ENCODE data around the gene MED17.

Gene MED17, protein sequence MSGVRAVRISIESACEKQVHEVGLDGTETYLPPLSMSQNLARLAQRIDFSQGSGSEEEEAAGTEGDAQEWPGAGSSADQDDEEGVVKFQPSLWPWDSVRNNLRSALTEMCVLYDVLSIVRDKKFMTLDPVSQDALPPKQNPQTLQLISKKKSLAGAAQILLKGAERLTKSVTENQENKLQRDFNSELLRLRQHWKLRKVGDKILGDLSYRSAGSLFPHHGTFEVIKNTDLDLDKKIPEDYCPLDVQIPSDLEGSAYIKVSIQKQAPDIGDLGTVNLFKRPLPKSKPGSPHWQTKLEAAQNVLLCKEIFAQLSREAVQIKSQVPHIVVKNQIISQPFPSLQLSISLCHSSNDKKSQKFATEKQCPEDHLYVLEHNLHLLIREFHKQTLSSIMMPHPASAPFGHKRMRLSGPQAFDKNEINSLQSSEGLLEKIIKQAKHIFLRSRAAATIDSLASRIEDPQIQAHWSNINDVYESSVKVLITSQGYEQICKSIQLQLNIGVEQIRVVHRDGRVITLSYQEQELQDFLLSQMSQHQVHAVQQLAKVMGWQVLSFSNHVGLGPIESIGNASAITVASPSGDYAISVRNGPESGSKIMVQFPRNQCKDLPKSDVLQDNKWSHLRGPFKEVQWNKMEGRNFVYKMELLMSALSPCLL

DNA sequence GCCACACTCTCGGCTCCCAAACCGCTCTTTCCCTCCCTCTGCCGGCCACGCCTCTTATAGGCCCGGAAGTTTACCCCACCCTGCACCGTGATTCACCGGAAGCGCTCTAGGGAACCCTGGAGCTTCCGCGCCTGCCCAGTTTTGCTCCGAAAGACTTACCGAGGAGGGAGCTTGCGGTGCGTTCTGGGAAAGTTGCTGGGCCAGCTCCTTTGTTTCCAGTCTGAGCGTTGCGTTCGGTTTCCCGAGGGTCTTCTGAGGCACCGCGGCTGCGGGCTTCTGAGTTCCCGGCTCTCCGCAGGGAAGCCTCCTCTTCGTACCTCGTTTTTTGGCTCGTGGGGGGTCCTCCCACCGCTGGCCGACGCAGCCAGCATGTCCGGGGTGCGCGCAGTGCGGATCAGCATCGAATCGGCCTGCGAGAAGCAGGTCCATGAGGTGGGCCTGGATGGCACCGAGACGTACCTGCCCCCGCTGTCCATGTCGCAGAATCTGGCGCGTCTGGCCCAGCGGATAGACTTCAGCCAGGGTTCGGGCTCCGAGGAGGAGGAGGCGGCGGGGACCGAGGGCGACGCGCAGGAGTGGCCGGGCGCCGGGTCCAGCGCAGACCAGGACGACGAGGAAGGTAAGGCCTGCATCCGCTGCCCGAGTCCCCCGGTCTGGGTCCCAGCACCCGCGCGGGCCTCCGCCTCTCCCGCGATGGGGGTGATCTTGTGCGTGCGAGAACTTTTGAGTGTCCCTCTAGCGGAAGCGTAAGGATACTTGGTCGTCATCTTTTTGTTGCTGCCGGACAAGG is at the start of gene MED17:
MED17 (plus strand) TSS at position 138 of the 790 bp plus-strand sequence; CDS start at position 370, 232 bp downstream.
- DNase-seq: peak; percentile 48 to 96 (median 91)

DNA sequence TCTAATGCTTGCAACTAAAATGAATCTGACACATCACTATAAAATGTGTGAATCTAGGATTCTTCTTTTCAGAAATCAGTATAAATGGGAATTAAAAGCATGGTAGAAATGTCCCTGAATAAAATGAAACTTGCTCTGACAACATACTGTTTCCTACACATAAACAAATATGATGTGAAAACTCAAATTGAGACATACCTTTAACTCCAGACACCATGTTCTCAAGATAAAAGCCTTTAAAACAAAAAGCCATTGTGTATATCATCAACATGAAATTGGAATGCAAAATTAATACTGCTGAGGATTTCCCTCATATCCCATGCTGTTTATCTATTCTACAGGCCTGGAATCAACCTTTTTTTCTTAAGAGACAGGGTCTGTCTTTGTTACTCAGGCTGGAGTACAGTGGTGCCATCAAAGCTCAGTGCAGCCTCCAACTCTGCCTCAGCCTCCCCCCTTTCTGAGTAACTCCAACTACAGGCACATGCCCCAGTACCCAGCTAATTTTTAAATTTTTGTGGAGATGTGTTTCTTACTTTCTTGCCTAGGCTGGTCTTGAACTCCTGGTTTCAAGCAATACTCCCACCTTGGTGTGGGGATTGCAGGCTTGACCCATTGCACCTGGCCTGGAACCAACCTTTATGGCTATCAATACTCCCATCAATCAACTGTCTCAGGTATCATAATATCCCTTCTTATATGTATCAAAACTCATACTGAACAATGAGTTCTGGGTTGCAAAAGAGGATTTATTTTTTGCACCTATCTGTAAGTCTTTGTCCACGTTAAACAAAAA is 49.5 kb upstream of the MED17 start:
- no peak for DNase-seq

DNA sequence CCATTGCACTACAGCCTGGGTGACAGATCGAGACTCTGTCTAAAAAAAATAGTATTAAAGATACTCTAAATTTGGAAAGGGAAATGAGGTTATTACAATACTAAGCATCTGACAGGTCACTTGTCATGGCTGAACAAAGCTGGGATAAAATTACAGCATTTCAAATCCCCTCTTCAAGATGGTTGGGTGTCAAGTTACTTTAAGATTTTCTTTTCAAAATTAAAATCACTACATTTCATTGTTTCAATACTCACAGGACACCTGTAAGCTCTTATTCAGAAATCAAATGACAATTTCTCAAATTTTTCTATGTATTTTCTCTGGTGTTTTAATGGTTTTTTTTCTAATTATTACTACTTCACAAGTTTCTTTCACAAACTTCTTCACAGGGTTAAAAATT is 48.5 kb upstream of the MED17 start:
- no peak for DNase-seq

DNA sequence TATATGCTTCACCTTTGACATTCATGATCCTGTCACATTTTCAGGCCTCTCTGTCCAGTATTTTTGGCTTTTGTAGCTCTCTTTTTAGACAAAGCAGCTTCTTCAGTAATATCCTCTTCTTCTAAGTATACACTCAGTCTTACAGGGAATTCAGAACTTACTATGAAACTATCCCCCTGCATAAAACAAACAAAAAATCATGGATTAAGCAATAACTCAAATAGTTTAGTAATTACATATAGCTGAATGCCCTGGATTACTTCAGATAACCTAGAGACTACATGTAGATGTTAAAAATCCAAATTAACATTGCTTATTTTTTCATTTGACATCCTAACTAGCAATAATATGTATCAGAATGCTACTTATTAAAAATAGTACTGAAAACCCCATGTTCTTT is 48.0 kb upstream of the MED17 start:
- no peak for DNase-seq

DNA sequence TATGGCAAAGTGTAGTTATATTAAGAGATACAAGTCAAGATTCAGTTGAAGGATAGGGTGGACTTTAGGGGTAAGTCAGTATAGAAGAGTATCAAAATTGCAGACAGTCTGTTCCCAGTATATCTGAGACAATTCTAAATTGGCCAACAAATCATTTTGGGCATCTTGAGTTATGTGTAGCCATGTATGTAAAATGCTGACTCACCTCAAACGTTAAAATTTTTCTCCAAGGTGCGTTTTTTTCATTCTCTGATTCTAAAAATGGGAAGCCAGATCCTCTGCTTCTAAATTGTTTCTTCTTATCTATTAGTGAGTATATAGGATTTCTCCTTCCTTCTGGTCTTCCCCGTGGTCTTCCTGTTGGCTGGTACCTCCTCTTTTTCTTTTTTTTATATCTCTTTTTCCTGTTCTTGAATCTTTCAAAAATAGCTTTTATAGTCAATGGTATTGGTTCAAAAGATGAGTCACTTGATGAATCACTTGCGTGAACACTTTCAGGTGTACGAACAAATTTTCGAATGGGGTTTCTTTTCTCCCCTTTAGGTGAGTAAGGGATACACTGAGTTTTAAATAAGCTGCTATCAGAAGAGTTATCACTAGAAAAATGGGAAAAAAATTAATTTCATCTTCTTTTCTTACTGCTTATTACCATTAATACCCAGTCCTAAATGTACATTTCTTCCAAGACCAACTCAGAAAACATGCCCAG is 46.0 kb upstream of the MED17 start:
- DNase-seq: no peak

DNA sequence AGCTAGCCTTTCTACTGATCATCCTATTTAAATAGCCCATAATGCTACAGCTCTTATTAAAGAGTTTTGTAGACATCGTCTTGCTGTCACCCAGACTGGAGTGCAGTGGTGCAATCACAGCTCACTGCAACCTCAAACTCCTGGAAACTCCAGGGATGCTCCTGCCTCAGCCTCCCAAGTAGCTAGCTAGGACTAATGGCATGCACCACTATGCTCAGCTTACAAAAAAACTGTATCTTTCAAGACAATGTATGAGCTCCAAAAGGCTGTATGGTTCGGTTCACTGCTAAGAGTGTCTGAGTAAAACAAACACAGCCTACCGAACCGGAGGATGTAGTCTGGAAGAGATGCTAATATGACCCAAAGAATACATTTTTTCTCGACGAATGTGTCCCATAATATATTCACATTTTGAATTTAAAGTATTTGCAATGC is 45.4 kb upstream of the MED17 start:
- DNase-seq: no peak

DNA sequence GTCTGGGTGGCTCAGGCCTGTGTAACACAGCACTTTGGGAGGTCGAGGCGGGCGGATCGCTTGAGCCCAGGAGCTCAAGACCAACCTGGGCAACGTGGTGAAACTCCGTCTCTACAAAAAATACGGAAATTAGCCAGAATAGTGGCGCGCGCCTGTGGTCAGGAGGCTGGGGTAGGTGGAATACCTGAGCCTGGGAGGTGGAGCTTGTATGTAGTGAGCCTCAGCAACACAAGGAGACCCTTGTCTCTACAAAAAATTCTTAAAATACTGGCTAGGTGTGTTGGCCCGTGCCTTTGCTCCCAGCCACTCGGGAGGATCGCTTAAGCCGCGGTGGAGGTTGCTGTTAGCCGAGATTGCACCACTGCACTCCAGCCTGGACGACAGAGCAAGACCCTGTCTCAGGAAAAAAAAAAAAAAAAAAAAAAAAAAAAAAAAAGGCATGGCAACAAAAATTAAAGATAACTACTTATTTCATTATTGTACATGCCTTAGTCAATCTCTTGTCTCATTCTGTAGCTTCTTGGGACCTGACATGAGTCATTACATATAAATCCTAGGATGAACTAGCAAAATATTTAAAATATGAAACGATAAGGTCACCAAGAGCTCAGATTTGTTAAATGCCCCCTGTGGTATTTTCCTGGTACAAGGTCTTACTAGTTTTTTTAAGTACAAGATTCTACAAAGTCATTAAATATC is 43.9 kb upstream of the MED17 start:
- DNase-seq: no peak

DNA sequence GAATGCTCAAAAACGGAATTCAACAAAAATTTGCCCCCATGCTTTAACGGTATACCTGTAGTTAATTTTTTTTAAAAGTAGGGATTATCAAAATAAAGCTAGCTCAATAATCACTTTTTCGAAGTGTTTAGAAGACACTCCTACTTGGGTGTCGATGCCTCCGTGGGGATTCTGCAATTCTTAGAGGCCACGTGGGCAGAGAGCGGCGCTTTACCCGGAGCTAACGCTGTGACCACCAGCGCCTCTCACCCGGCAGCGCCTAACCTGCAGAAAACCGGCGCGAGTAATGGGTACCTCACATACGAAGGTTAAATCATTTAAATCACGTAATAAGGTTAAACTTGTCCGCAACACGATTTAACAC is 43.4 kb upstream of the MED17 start:
- DNase-seq: peak in 33 of 58 donors; percentile 18 to 78 (median 47)

DNA sequence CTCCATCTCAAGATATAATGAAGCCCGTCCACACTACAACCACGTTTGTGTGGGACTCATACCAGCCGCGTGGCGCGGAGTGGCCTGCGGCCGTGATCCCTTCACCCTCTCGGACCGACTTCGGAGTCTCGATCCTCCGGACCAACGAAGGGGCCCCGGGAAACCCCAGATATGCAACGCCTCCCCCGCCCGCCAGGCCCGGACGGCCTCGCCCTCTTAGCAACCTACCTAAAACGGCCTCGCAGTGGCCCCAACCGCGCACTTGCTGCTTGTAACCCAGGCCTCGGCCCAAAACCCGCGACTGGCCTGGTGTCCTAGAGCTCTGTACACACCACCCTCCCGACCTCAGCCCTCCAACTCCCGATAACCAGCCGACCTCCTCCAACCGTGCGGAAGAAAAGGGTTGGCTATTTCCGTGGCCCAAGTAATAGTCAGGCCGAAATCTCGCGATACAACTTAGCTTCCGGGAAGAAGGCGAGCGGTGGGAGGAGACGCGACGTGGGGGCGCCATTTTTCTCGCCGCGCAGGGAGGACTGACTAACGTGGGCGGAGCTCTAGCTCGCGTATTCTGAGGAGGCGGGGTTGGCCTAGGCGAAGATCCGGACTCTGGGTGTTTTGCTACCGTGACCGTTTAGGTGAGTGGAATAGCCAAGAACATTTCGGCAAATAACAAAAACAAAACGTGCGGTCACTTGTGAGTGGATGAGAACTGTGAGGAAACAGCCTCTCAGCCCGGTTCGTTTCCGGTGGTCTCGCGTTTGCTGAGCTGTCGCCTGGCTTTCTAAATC is 42.8 kb upstream of the MED17 start, which contains the start of the genes C11orf54 and TAF1D:
C11orf54 (plus strand) TSS at position 579 of the 788 bp plus-strand sequence. CDS start 5,722 bp downstream, outside the sequence.
TAF1D (minus strand) TSS at position 402 of the 788 bp plus-strand sequence. CDS start 2,191 bp downstream, outside the sequence.
- DNase-seq: peak; percentile 63 to 97 (median 92)

DNA sequence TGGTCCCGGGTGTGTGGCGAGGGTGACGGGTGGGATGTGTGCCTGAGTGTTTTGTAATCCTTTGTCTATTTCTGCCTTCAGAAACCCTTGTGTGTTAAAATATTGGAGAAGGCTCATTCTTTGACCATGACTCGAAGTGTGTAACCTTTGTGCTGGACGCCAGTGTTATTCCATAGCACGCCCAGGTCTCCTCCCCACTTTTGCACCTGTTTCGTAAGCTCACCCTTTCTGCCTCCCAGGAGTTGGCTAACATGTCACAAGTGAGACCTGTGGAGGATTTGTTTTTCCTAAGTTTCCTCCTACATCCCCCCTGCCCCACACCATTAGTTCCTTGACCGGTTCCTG is 42.2 kb upstream of the MED17 start:
- peak in 2 of 58 donors; percentile 57 to 58 for DNase-seq

DNA sequence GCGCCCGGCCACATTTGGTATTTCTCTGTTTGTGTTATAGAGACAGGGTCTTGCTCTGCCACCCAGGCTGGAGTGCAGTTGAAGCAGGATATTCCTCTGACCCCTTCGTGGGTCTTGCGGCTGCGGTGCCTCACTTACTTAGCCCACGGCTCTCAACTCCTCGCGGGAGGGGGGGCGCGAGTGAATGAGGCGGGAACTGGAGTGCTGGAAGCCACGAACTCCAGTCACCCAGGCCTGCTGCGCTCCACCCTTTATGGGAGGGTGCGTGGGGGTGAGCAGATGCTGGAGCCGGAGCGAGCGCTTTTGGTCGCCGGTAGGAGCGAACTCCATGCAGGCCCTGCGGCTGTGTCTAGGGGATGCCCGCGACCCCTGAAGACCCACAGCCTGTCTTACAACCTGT is 40.8 kb upstream of the MED17 start:
- DNase-seq: no peak

DNA sequence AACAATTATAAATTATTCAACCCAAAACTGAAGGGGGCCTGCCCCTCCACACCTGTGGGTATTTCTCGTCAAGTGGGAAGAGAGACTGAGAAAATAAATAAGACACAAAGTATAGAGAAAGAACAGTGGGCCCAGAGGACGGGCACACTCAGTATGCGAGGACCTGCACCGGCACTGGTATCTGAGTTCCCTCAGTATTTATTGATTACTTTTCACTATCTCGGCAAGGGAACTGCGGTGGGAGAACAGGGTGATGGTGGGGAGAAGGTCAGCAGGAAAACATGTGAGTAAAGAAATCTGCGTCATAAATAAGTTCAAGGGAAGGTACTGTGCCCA is 39.4 kb upstream of the MED17 start:
- DNase-seq: peak in 2 of 58 donors; percentile 8 to 28

DNA sequence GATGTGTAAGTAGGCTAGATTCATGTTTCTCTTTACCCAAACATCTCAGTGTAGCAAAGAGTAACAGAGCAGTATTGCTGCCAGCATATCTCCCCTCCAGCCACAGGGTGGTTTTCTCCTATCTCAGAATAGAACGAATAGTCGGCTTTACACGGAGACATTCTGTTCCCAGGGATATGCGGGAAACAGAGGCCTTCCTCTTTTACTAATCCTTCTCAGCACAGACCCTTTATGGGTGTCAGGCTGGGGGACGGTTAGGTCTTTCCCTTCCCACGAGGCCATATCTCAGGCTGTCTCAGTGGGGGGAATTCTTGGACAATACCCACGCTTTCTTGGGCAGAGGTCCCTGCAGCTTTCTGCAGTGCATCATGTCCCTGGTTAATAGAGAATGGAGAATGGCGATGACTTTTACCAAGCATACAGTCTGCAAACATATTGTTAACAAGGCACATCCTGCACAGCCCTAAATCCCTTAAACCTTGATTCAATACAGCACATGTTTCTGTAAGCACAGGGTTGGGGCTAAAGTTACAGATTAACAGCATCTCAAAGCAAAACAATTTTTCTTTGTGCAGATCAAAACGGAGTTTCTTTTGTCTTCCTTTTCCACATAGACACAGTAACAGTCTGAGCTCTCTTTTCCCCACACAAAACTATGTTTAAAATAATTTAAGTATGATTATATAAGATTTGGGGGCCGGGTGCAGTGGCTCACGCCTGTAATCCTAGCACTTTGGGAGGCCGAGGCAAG is 38.9 kb upstream of the MED17 start:
- peak in 13 of 58 donors; percentile 5 to 44 (median 12) for DNase-seq

DNA sequence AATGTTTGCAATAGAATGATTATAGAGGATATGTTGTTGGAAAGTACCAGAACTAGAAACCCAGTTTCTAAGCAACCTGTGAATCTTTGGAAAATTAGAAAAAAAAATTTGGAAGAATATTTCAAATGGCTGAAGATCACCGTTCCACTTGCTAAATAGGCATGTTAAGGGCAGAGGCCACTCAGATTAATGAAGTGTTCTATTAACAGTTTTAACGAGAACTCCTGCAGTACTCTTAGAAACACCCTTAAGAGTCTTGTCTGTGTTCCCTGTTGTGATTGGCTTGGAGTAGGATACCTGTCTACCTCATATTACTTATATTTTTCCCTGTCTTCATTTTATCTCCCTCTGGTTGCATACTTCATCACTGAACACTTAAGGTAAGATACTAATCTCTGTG is 38.0 kb upstream of the MED17 start:
- no peak for DNase-seq

DNA sequence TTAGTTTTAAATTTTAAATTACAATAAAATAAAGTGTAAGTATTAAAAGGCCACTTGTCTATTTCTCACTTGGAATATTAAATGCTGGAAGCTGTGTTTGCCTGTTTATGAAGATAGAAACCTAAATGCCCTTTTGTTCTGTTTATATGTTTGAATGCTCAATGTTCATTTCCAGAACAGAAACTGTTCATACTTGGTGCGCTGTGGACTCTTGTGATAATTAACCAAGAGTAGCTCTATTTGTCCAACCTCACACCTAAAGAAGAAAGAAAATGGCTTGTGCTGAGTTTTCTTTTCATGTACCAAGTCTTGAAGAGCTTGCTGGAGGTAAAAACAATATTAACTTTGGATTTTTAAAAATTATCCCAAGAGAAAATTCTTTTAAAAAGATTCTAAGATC is 37.0 kb upstream of the MED17 start:
- no peak for DNase-seq

DNA sequence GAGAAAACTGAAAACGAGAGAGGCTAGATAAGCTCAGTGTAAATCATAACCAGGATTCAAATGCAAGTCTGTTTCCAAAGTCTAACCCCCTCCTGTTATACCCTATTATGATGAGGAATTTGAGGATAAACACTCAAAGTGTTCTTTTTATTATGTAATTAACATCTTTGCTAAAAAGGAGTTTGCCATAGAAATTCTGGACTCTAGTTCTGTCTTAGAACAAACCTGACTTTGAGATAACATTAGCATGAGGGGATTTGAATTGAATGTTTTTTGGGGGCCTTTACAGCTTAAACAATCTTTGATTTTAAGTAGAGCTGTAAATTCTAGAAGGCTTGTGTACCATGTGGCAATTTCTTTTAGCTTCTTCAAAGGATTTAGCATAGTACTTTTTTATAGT is 33.1 kb upstream of the MED17 start:
- DNase-seq: no peak

DNA sequence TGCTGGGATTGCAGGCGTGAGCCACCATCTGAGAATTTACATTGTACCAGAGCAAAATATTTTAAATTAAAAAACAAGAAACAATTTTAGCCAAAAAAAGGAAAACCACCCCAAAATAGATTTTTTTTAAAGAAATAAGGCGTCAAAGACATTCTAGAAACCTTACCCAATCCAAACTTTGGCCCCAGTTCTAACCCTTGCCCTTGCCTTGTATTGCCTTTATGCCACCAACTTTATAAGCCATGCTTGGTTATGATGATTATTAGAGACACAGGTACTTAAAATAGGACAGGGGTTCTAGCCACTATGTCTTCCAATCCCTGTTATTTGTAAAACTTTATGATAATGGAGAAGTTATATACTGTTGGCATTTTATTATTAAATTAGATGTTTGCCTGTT is 30.8 kb upstream of the MED17 start:
- no peak for DNase-seq

DNA sequence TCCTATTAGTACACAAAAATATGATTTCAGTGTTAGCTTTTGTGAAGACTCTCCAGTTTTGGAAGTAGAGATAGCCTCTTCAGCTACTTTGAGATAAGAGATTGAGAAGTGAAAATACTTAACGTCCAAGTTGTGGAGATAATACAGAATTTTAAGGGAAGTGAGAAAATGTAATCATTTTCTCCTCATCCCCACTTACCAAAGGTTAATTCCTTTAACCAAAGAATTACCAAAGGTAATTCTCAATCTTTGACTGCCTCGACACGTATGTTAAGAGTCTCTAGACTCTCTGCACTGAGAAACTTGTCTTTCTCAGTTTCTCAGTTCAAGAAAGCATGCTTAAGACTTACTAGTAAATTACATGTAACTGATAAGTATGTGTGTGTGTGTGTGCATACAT is 27.3 kb upstream of the MED17 start:
- no peak for DNase-seq

All from anterior cingulate cortex (tissue), 58 donors.